HepG2 (cell line): ENCODE measurements around the gene ATP2A3.

ENCODE experiments used
- HES4 ChIP-seq: sonication (generic); formaldehyde crosslinking; IDR thresholded peaks from 2 replicates; pipeline ENCODE4 v1.9.0; 2021; ENCODE audit warnings: mild to moderate bottlenecking, missing genetic modification reagents, borderline replicate concordance
- PRPF4 ChIP-seq: fragments of 200-400 bp; formaldehyde crosslinking; IDR thresholded peaks from 2 replicates; pipeline ENCODE4 v1.6.1; 2016; ENCODE audit warnings: low read length, low read depth; ENCODE audit not compliant: poor library complexity, severe bottlenecking
- SRF ChIP-seq: IDR thresholded peaks from 2 replicates; pipeline ENCODE4 v1.6.1; 2011; ENCODE audit warnings: mild to moderate bottlenecking, low read depth, low read length, moderate library complexity
- TAF1 ChIP-seq: sonication (generic); formaldehyde crosslinking; IDR thresholded peaks from 2 replicates; pipeline ENCODE4 v1.4.0; 2020; ENCODE audit warnings: missing genetic modification reagents
- TGIF2 ChIP-seq: IDR thresholded peaks from 2 replicates; pipeline ENCODE4 v1.6.1; 2016; ENCODE audit warnings: control low read depth, missing compliant biosample characterization
- ZFP36 ChIP-seq: fragments of 150-350 bp; IDR thresholded peaks from 2 replicates; pipeline ENCODE4 v1.6.1; 2018; ENCODE audit warnings: borderline replicate concordance, low read length, low read depth; ENCODE audit not compliant: partially characterized antibody
- ZNF761 ChIP-seq: sonication (generic); formaldehyde crosslinking; conservative IDR thresholded peaks from 2 replicates; pipeline ENCODE4 v1.4.0; 2020; ENCODE audit warnings: mild to moderate bottlenecking, missing genetic modification reagents
- TF ChIP-seq, protein P1 (sequence below): sonication (generic); formaldehyde crosslinking; IDR thresholded peaks from 2 replicates; pipeline ENCODE4 v1.5.0; 2020; ENCODE audit warnings: mild to moderate bottlenecking, missing genetic modification reagents, moderate library complexity

DNA sequence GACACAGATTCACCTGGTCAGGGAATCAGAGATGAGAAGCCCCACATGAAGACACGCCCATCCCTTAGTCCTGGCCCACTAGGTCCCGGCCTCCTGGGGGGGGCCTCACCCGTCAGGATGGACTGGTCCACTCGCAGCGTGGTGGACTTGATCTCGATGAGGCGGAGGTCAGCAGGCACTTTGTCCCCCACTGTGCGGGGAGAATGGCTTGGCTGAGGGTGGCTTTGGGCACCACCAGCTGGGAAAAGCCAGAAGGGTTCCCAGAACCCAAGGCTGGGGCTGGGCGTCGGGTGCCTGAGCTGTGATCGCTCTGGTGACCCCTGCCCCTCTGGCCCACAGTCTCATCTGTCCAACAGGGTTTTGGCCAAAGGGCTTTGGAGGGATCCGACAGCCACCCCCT lies 13.7 kb downstream of the ATP2A3 start:
- TF ChIP-seq PRPF4: no peak
- no peak for TF ChIP-seq ZNF761 (CRISPR knock-in tag)
- TF ChIP-seq TAF1 (CRISPR knock-in tag): no peak
- TF ChIP-seq, protein P1, sequence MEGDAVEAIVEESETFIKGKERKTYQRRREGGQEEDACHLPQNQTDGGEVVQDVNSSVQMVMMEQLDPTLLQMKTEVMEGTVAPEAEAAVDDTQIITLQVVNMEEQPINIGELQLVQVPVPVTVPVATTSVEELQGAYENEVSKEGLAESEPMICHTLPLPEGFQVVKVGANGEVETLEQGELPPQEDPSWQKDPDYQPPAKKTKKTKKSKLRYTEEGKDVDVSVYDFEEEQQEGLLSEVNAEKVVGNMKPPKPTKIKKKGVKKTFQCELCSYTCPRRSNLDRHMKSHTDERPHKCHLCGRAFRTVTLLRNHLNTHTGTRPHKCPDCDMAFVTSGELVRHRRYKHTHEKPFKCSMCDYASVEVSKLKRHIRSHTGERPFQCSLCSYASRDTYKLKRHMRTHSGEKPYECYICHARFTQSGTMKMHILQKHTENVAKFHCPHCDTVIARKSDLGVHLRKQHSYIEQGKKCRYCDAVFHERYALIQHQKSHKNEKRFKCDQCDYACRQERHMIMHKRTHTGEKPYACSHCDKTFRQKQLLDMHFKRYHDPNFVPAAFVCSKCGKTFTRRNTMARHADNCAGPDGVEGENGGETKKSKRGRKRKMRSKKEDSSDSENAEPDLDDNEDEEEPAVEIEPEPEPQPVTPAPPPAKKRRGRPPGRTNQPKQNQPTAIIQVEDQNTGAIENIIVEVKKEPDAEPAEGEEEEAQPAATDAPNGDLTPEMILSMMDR (CRISPR knock-in tag): no peak
- no peak for TF ChIP-seq TGIF2 (CRISPR knock-in tag)
- no peak for TF ChIP-seq HES4 (CRISPR knock-in tag)
- no peak for TF ChIP-seq ZFP36
- TF ChIP-seq SRF: no peak
